ENCODE measurements around the gene CDKN1B. TPM values are rescaled to one million over a fixed set of nuclear protein-coding genes. Genes with fewer than 3 reads are reported as not detected.

The CDKN1B gene
- total RNA-seq, 1 experiment from 2014 or later: 27.7 TPM

- Histone ChIP-seq H3K56ac (ENCODE audit: insufficient read length, low read depth, low read length) (no peak overlapping the region), H3K14ac (ENCODE audit: insufficient read depth, low read length) (no peak overlapping the region), H3K79me1 (ENCODE audit: insufficient read depth, low read depth, low read length, poor library complexity, severe bottlenecking) (no peaks in the 10 kb centered on the region), H2AFZ (ENCODE audit: low read length) (no peak overlapping the region), H3K9me3 (ENCODE audit: control insufficient read depth, low read depth, low read length) (no peaks in the 10 kb centered on the region), H3K4me2 (ENCODE audit: insufficient read depth, insufficient read length, low read length) (no peak overlapping the region), H3K79me2 (ENCODE audit: insufficient read depth, low read length) (no peaks in the 10 kb centered on the region), H3K27me3 (ENCODE audit: insufficient read depth, low read length) (no peaks in the 10 kb centered on the region), H2BK20ac (ENCODE audit: low read depth, low read length, poor library complexity, severe bottlenecking) (no peak overlapping the region), H4K5ac (ENCODE audit: insufficient read length, low read depth, low read length) (no peak overlapping the region), H3K18ac (ENCODE audit: insufficient read length, low read depth, low read length) (no peak overlapping the region), H2BK12ac (ENCODE audit: insufficient read length, low read depth, low read length) (no peak overlapping the region), H3K23ac (ENCODE audit: insufficient read length, low read depth, low read length) (no peak overlapping the region), H2BK15ac (ENCODE audit: low read depth, low read length) (no peak overlapping the region), H4K20me1 (ENCODE audit: control insufficient read depth, insufficient read depth, insufficient read length) (no peaks in the 10 kb centered on the region), H3K9ac (ENCODE audit: extremely low read depth, insufficient read length, low read length) (no peak overlapping the region), H2AK5ac (ENCODE audit: insufficient read length, low read length) (no peak overlapping the region), H3K23me2 (ENCODE audit: insufficient read length, low read depth, low read length, poor library complexity, severe bottlenecking) (peaks cover 4% of the 10 kb centered on the region), H2BK5ac (ENCODE audit: insufficient read length, low read length) (no peak overlapping the region), H4K91ac (ENCODE audit: insufficient read length, low read depth, low read length) (no peak overlapping the region), H2BK120ac (ENCODE audit: low read depth, low read length, poor library complexity, severe bottlenecking) (no peak overlapping the region), H4K8ac (replicated peaks; ENCODE audit: insufficient read length, low read depth, low read length) (no peak overlapping the region), H3K4me1 (ENCODE audit: insufficient read depth, low read length) (no peaks in the 10 kb centered on the region), H3K4ac (ENCODE audit: low read depth, low read length) (no peak overlapping the region), H3K27ac (ENCODE audit: insufficient read length, low read depth, low read length) (no peak overlapping the region), H3T11ph (ENCODE audit: low read length) (no peak overlapping the region)
- TF ChIP-seq CTCF (conservative IDR thresholded peaks at IDR 0.05): no peak
- H3K27ac Mint-ChIP-seq: no peak overlapping the region
- no peak overlapping the region for H3K4me3 Mint-ChIP-seq
- peaks cover 15 to 16% of the 10 kb centered on the region in 2 experiments for H3K4me1 Mint-ChIP-seq
- WGBS (ENCODE audit: extremely low coverage, insufficient read length, low lambda C conversion rate): 100% methylated on average over 1 of the region's 2 CpGs
- H3K36me3 Mint-ChIP-seq (ENCODE audit: insufficient read depth in 1 of 3, low read depth in 3 of 3): peaks cover 0 to 4% (median 0%) of the 10 kb centered on the region in 3 experiments; a peak in 1 of 7 replicates
- no peaks in the 10 kb centered on the region for H3K9me3 Mint-ChIP-seq
- no peaks in the 10 kb centered on the region for H3K27me3 Mint-ChIP-seq (ENCODE audit: low read depth)
- DNase-seq: no peak
These were observed 25.6 kb upstream of the CDKN1B start for GRCh38 chr12:12691549-12691948.

Data from H9 (cell line).